Suprapubic skin (tissue), 4 donors: ENCODE data around the gene OR2W1. TPM values are rescaled to one million over a fixed set of nuclear protein-coding genes. Genes with fewer than 3 reads are reported as not detected.

Experiments
- DNase-seq, 2 donors: peaks; one replicate each; pipeline ENCODE4 v3.0.0-alpha.2; 2019; ENCODE audit warnings: low spot score in 2 of 2
- H3K27ac ChIP-seq: fragments of 200-600 bp; sonication (generic); one replicate; pipeline ENCODE4 v1.5.1; 2019
- H3K27me3 ChIP-seq: fragments of 200-600 bp; sonication (generic); one replicate; pipeline ENCODE4 v1.5.1; 2019
- H3K36me3 ChIP-seq: fragments of 200-600 bp; sonication (generic); one replicate; pipeline ENCODE4 v1.5.1; 2019
- H3K4me1 ChIP-seq: fragments of 200-600 bp; sonication (generic); one replicate; pipeline ENCODE4 v1.5.1; 2019
- H3K4me3 ChIP-seq: fragments of 200-600 bp; sonication (generic); one replicate; pipeline ENCODE4 v1.5.1; 2019; ENCODE audit warnings: mild to moderate bottlenecking
- H3K9me3 ChIP-seq: fragments of 200-600 bp; sonication (generic); one replicate; pipeline ENCODE4 v1.5.1; 2019
- CTCF ChIP-seq, 2 donors: fragments of 200-600 bp in 1 of 2; fragments of 450-650 bp in 1 of 2; sonication (generic) in 1 of 2; IDR thresholded peaks; one replicate each; pipeline ENCODE4 v1.5.1; 2016 to 2019; ENCODE audit warnings: antibody characterized with exemption in 2 of 2, mild to moderate bottlenecking in 1 of 2, moderate library complexity in 1 of 2
- EP300 ChIP-seq: sonication (generic); formaldehyde crosslinking; IDR thresholded peaks from one replicate; pipeline ENCODE4 v1.6.1; 2017; ENCODE audit warnings: antibody characterized with exemption
- POLR2A ChIP-seq, 2 donors: fragments of 450-650 bp; IDR thresholded peaks; one replicate each; pipeline ENCODE4 v1.6.1; 2017; ENCODE audit warnings: antibody characterized with exemption in 2 of 2, mild to moderate bottlenecking in 2 of 2, moderate library complexity in 2 of 2
- POLR2AphosphoS5 ChIP-seq, 3 donors: sonication (generic); formaldehyde crosslinking; IDR thresholded peaks; one replicate each; pipeline ENCODE4 v1.6.1; 2017; ENCODE audit warnings: antibody characterized with exemption in 3 of 3
- WGBS: methylation state at CpG from one replicate; pipeline ENCODE4 v1.1.5; 2018; 5-methylcytosine and 5-hydroxymethylcytosine counted together
- total RNA-seq, 4 donors: library from RNA; depleted of rRNA; stranded (reverse); fragments of >200 nt; gene quantifications; one replicate each; pipeline ENCODE4 v1.1.0, GENCODE V29; 2016

The OR2W1 gene
- total RNA-seq, 4 donors from 2014 or later = not detected

GRCh38 chr6:29011276-29011734, 33.7 kb downstream of the OR2W1 start:
- Histone ChIP-seq H3K4me1 (peaks cover 7% of the 10 kb centered on the region), H3K4me3 (peak overlapping the region; percentile 55), H3K9me3 (no peaks in the 10 kb centered on the region), H3K27me3 (peaks cover 36% of the 10 kb centered on the region), H3K36me3 (no peaks in the 10 kb centered on the region), H3K27ac (no peak overlapping the region)
- DNase-seq = no peak
- WGBS = under 1% methylated on average over 18 of the region's 30 CpGs
- TF ChIP-seq EP300 (no peak), POLR2AphosphoS5 (IDR thresholded peaks at IDR 0.05) (no peak), CTCF (IDR thresholded peaks at IDR 0.05) (no peak)

- H3K27me3 ChIP-seq = peaks cover 25% of the 10 kb centered on the region
- no peak for DNase-seq
- TF ChIP-seq POLR2AphosphoS5 (IDR thresholded peaks at IDR 0.05) = no peak
- TF ChIP-seq POLR2A (IDR thresholded peaks at IDR 0.05) = no peak
- TF ChIP-seq EP300 = no peak
- TF ChIP-seq CTCF (IDR thresholded peaks at IDR 0.05) = no peak
- no peak overlapping the region for H3K27ac ChIP-seq
- H3K9me3 ChIP-seq = no peaks in the 10 kb centered on the region
- peaks cover 18% of the 10 kb centered on the region for H3K4me1 ChIP-seq
- WGBS = 82% methylated on average over 1 of the region's 1 CpG
- H3K4me3 ChIP-seq = no peak overlapping the region
- H3K36me3 ChIP-seq = no peaks in the 10 kb centered on the region
These were observed 35.6 kb downstream of the OR2W1 start for GRCh38 chr6:29009358-29009757.

GRCh38 chr6:29008089-29008488, 36.9 kb downstream of the OR2W1 start:
- no peak for DNase-seq
- Histone ChIP-seq H3K27me3 (peaks cover 12% of the 10 kb centered on the region), H3K36me3 (no peaks in the 10 kb centered on the region), H3K27ac (no peak overlapping the region), H3K4me3 (no peak overlapping the region), H3K9me3 (no peaks in the 10 kb centered on the region), H3K4me1 (peaks cover 18% of the 10 kb centered on the region)
- no peak for TF ChIP-seq CTCF (IDR thresholded peaks at IDR 0.05)
- no peak for TF ChIP-seq POLR2A (IDR thresholded peaks at IDR 0.05)
- TF ChIP-seq EP300 = no peak
- TF ChIP-seq POLR2AphosphoS5 (IDR thresholded peaks at IDR 0.05) = no peak
- WGBS = 86% methylated on average over 2 of the region's 2 CpGs

- 9% methylated on average over 29 of the region's 29 CpGs for WGBS
- TF ChIP-seq EP300 = no peak
- no peak for TF ChIP-seq POLR2A (IDR thresholded peaks at IDR 0.05)
- TF ChIP-seq CTCF (IDR thresholded peaks at IDR 0.05) = no peak
- no peak for TF ChIP-seq POLR2AphosphoS5 (IDR thresholded peaks at IDR 0.05)
- Histone ChIP-seq H3K27me3 (peaks cover 4% of the 10 kb centered on the region), H3K27ac (peak within 1 kb of the TSS; percentile 33), H3K36me3 (no peaks in the 10 kb centered on the region), H3K4me1 (peaks cover 13% of the 10 kb centered on the region), H3K9me3 (no peaks in the 10 kb centered on the region), H3K4me3 (peak within 1 kb of the TSS; percentile 67)
- DNase-seq = peak in 1 of 2 donors; percentile 71
These were observed 39.6 kb downstream of the OR2W1 start, which contains the start of gene ZNF311 for GRCh38 chr6:29005183-29005885. ZNF311 (minus strand) TSS chr6:29005315; CDS start chr6:29003954, 1,361 bp downstream.

- Histone ChIP-seq H3K27ac (no peak overlapping the region), H3K36me3 (no peaks in the 10 kb centered on the region), H3K27me3 (no peaks in the 10 kb centered on the region), H3K9me3 (no peaks in the 10 kb centered on the region), H3K4me1 (no peaks in the 10 kb centered on the region), H3K4me3 (no peak overlapping the region)
- TF ChIP-seq POLR2AphosphoS5 (IDR thresholded peaks at IDR 0.05) = no peak
- no peak for TF ChIP-seq EP300
- no peak for TF ChIP-seq CTCF (IDR thresholded peaks at IDR 0.05)
- no peak for TF ChIP-seq POLR2A (IDR thresholded peaks at IDR 0.05)
- DNase-seq = no peak
- 85% methylated on average over 2 of the region's 2 CpGs for WGBS
These were observed 48.0 kb downstream of the OR2W1 start for GRCh38 chr6:28996844-28997510.
